ENCODE data around the gene LPP.

- no peak for TF ChIP-seq EP300 (IDR thresholded peaks at IDR 0.05)
- no peak for TF ChIP-seq CTCF (IDR thresholded peaks at IDR 0.05)
- TF ChIP-seq POLR2A (IDR thresholded peaks at IDR 0.05), result no peak
These were observed 89.3 kb downstream of the LPP start for GRCh38 chr3:188243124-188243795.
